GM18508 (cell line): ENCODE measurements around the gene RPL27.

Experiments used
- ATAC-seq: cut with Tn5 transposase; IDR thresholded peaks from one replicate; pipeline ENCODE4 v1.9.1; 2021; ENCODE audit warnings: moderate number of reproducible peaks; ENCODE audit not compliant: insufficient read depth, unreplicated experiment

RPL27 gene

GRCh38 chr17:43042025-43042628 is 43.9 kb downstream of the RPL27 start:
- ATAC-seq, result no peak

- no peak for ATAC-seq
Observed at GRCh38 chr17:43043307-43043706, 45.1 kb downstream of the RPL27 start.

DNA sequence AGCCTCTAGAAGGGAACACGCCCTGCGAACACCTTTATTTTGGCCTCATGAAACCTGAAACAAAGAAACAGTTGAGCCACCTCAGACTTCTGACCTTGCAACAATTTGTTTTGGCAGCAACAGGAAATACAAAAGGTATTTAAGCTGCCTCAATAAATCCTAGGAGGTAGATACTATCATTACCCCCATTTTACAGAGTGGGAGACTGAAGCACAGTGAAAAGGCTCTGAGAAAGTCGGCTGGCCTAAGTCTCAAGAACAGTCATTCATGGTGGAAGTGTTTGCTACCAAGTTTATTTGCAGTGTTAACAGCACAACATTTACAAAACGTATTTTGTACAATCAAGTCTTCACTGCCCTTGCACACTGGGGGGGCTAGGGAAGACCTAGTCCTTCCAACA is 45.8 kb downstream of the RPL27 start:
- no peak for ATAC-seq

GRCh38 chr17:43051969-43052368 is 53.8 kb downstream of the RPL27 start:
- ATAC-seq, result no peak
